K562 (cell line): Measurements from ENCODE around the gene EMILIN1. TPM values are rescaled to one million over a fixed set of nuclear protein-coding genes. Genes with fewer than 3 reads are reported as not detected.

Experiments
- CHD1 ChIP-seq: fragments of 200-600 bp; sonication (generic); IDR thresholded peaks from one replicate; pipeline ENCODE4 v1.6.1; 2012; ENCODE audit warnings: mild to moderate bottlenecking, moderate library complexity, low read length, inconsistent platforms
- DLX4 ChIP-seq: fragments of 250-450 bp; sonication (Bioruptor Pico); IDR thresholded peaks from 2 replicates; pipeline ENCODE4 v1.6.1; 2021; ENCODE audit warnings: mild to moderate bottlenecking
- ELK3 ChIP-seq: fragments of 450-650 bp; formaldehyde crosslinking; IDR thresholded peaks from 2 replicates; pipeline ENCODE4 v1.4.0; 2020; ENCODE audit warnings: mild to moderate bottlenecking
- ETV5 ChIP-seq: sonication (generic); formaldehyde crosslinking; IDR thresholded peaks from 2 replicates; pipeline ENCODE4 v1.4.0; 2020; ENCODE audit warnings: low read depth, mild to moderate bottlenecking, missing genetic modification reagents
- FOXO4 ChIP-seq: fragments of 450-650 bp; formaldehyde crosslinking; IDR thresholded peaks from 2 replicates; pipeline ENCODE4 v1.4.0; 2020; ENCODE audit warnings: mild to moderate bottlenecking, moderate library complexity
- HNRNPH1 ChIP-seq: fragments of 200-400 bp; formaldehyde crosslinking; optimal IDR thresholded peaks from 2 replicates; pipeline ENCODE3; 2017; ENCODE audit warnings: low read depth, mild to moderate bottlenecking, low read length, moderate library complexity
- KDM1A ChIP-seq, 2 experiments: fragments of 450-650 bp; IDR thresholded peaks; 2 replicates each; pipeline ENCODE4 v1.6.1; 2016; ENCODE audit warnings: mild to moderate bottlenecking in 2 of 2
- MAZ ChIP-seq, 2 experiments: fragments of 450-650 bp in 1 of 2; sonication (generic) in 1 of 2; formaldehyde crosslinking; IDR thresholded peaks in 1 of 2; conservative IDR thresholded peaks in 1 of 2; 2 replicates each; pipeline versions ENCODE4 v1.4.0 to v1.5.0; 2020; ENCODE audit warnings: mild to moderate bottlenecking in 1 of 2, missing genetic modification reagents in 1 of 2
- MCM5 ChIP-seq: fragments of 450-650 bp; IDR thresholded peaks from 2 replicates; pipeline ENCODE4 v1.6.1; 2016; ENCODE audit warnings: low read depth
- PHF20 ChIP-seq: fragments of 450-650 bp; IDR thresholded peaks from 2 replicates; pipeline ENCODE4 v1.6.1; 2018; ENCODE audit not compliant: partially characterized antibody
- POLR2A ChIP-seq: fragments of 450-650 bp; conservative IDR thresholded peaks from 2 replicates; pipeline ENCODE4 v1.6.1; 2016
- POU5F1 ChIP-seq: fragments of 150-350 bp; IDR thresholded peaks from 2 replicates; pipeline ENCODE4 v1.6.1; 2014; ENCODE audit warnings: borderline replicate concordance, low read length, low read depth, mild to moderate bottlenecking; ENCODE audit not compliant: partially characterized antibody
- SIN3B ChIP-seq: fragments of 450-650 bp; IDR thresholded peaks from 2 replicates; pipeline ENCODE4 v1.6.1; 2017; ENCODE audit warnings: low read depth, mild to moderate bottlenecking, moderate library complexity
- SIRT6 ChIP-seq: IDR thresholded peaks from one replicate; pipeline ENCODE4 v1.6.1; 2012; ENCODE audit warnings: low read depth, mild to moderate bottlenecking, control low read depth, inconsistent platforms, low read length, moderate library complexity
- ZNF23 ChIP-seq: fragments of 250-450 bp; sonication (Bioruptor Pico); IDR thresholded peaks from 2 replicates; pipeline ENCODE4 v1.4.0; 2020; ENCODE audit warnings: mild to moderate bottlenecking
- ZNF263 ChIP-seq: sonication (generic); formaldehyde crosslinking; IDR thresholded peaks from 2 replicates; pipeline ENCODE4 v1.8.0; 2022; ENCODE audit warnings: mild to moderate bottlenecking, missing genetic modification reagents, borderline replicate concordance
- ZNF280B ChIP-seq: fragments of 250-450 bp; sonication (Bioruptor Pico); IDR thresholded peaks from 2 replicates; pipeline ENCODE4 v1.5.1; 2021; ENCODE audit warnings: mild to moderate bottlenecking
- ZNF282 ChIP-seq: sonication (generic); formaldehyde crosslinking; IDR thresholded peaks from 2 replicates; pipeline ENCODE4 v1.8.1; 2023; ENCODE audit warnings: missing genetic modification reagents
- ZNF395 ChIP-seq: fragments of 200-800 bp; sonication (Bioruptor generic); IDR thresholded peaks from 2 replicates; pipeline ENCODE4 v1.6.1; 2017; ENCODE audit warnings: missing genetic modification characterization, missing compliant biosample characterization
- ZNF561 ChIP-seq: fragments of 450-650 bp; formaldehyde crosslinking; conservative IDR thresholded peaks from 2 replicates; pipeline ENCODE4 v1.4.0; 2020; ENCODE audit warnings: mild to moderate bottlenecking, moderate library complexity
- ZNF584 ChIP-seq: fragments of 200-800 bp; sonication (Bioruptor generic); IDR thresholded peaks from 2 replicates; pipeline ENCODE4 v1.6.1; 2016; ENCODE audit warnings: low read depth, mild to moderate bottlenecking, missing genetic modification characterization, missing compliant biosample characterization
- ZNF589 ChIP-seq: fragments of 200-800 bp; sonication (Bioruptor generic); IDR thresholded peaks from 2 replicates; pipeline ENCODE4 v1.6.1; 2016; ENCODE audit warnings: low read depth, missing genetic modification characterization, missing compliant biosample characterization
- polyA plus RNA-seq, 8 experiments: library from polyadenylated mRNA; depleted of rRNA in 4 of 8; stranded (reverse) in 5 of 8; unstranded in 3 of 8; fragments of >200 nt; fragmentation: Nextera tagmentation in 2 of 8; fragmentation: Illumina TruSeq in 1 of 8; extraction: Ambion mirVana in 2 of 8; extraction: Trizol in 1 of 8; gene quantifications; 2 replicates each; pipeline versions ENCODE4 v1.2.1 to v1.2.3, GENCODE V29; 2011 to 2014; ENCODE audit warnings: inconsistent platforms in 1 of 8, missing spikeins in 1 of 8
- total RNA-seq, 7 experiments: library from RNA; depleted of rRNA in 6 of 7; stranded (reverse); fragments of >200 nt in 6 of 7; fragmentation: Illumina TruSeq in 2 of 7; extraction: Trizol in 2 of 7; gene quantifications; 2 replicates each; pipeline versions ENCODE4 v1.2.1 to v1.2.3, GENCODE V29; 2011 to 2021; ENCODE audit warnings: low replicate concordance in 1 of 7

EMILIN1 gene
- total and polyA plus RNA-seq, 9 of the 15 experiments (the other 6 are each of a cell fraction or from before 2014, with no cell fraction given): 0.04 to 2.7 (median 0.54) TPM; not detected in 2

GRCh38 chr2:27133905-27134780 is 55.7 kb downstream of the EMILIN1 start, which contains the start of gene PREB (continued):
- TF ChIP-seq ZNF395 (CRISPR knock-in tag): no peak
- TF ChIP-seq FOXO4 (CRISPR knock-in tag): no peak
- no peak for TF ChIP-seq SIRT6
- no peak for TF ChIP-seq ZNF561 (CRISPR knock-in tag)
- TF ChIP-seq DLX4 (CRISPR knock-in tag): no peak
- TF ChIP-seq ZNF263 (CRISPR knock-in tag): peak; percentile 63
- TF ChIP-seq CHD1: peak; percentile 88
- TF ChIP-seq ETV5 (CRISPR knock-in tag): no peak
- peak; percentile 93 for TF ChIP-seq POU5F1
- TF ChIP-seq ZNF280B (CRISPR knock-in tag): no peak
- TF ChIP-seq POLR2A: peak; percentile 86
- no peak for TF ChIP-seq ZNF23
- TF ChIP-seq PHF20: peak; percentile 68
- TF ChIP-seq MCM5: no peak
- no peak for TF ChIP-seq ZNF584 (CRISPR knock-in tag)
- TF ChIP-seq ZNF589: no peak
- no peak; a peak in 1 of 4 replicates for TF ChIP-seq MAZ (CRISPR knock-in tag; conservative IDR thresholded peaks at IDR 0.05 in 1 of 2, IDR thresholded peaks at IDR 0.05 in 1 of 2)
- TF ChIP-seq HNRNPH1: no peak
- TF ChIP-seq ELK3 (CRISPR knock-in tag): no peak
- no peak for TF ChIP-seq KDM1A (IDR thresholded peaks at IDR 0.05)
- TF ChIP-seq ZNF282 (CRISPR knock-in tag): no peak
- TF ChIP-seq SIN3B: no peak
